ENCODE measurements around the gene LAMC3.
"Not testable (repeated sequence)": the region's sequence is repeated elsewhere in the genome, so short reads cannot be mapped to it uniquely, and the experiment has no call there.

LAMC3 gene

GRCh38 chr9:131027872-131028179 is 18.9 kb downstream of the LAMC3 start:
- no peak for DNase-seq (ENCODE audit: low read depth in 2 of 2, low spot score in 1 of 2)

GRCh38 chr9:131028221-131028884 is 19.4 kb downstream of the LAMC3 start:
- no peak for DNase-seq (ENCODE audit: low read depth in 2 of 2, low spot score in 1 of 2)

GRCh38 chr9:131028931-131029573 is 20.1 kb downstream of the LAMC3 start:
- DNase-seq (ENCODE audit: low read depth in 2 of 2, low spot score in 1 of 2), result no peak

- DNase-seq (ENCODE audit: low read depth in 2 of 2, low spot score in 1 of 2), result no peak
Measured at GRCh38 chr9:131029574-131029952, 20.6 kb downstream of the LAMC3 start.

GRCh38 chr9:131030239-131031004 is 21.4 kb downstream of the LAMC3 start:
- DNase-seq (ENCODE audit: low read depth in 2 of 2, low spot score in 1 of 2), result no peak

GRCh38 chr9:131031005-131031641 is 22.1 kb downstream of the LAMC3 start:
- DNase-seq (ENCODE audit: low read depth in 2 of 2, low spot score in 1 of 2), result no peak

- no peak for DNase-seq (ENCODE audit: low read depth in 2 of 2, low spot score in 1 of 2)
Measured at GRCh38 chr9:131031642-131032005, 22.6 kb downstream of the LAMC3 start.

GRCh38 chr9:131032384-131032783 is 23.4 kb downstream of the LAMC3 start:
- DNase-seq (ENCODE audit: low read depth in 2 of 2, low spot score in 1 of 2), result no peak

- no peak for DNase-seq (ENCODE audit: low read depth in 2 of 2, low spot score in 1 of 2)
Measured at GRCh38 chr9:131033269-131034224, 24.6 kb downstream of the LAMC3 start.

- no peak for DNase-seq (ENCODE audit: low read depth in 2 of 2, low spot score in 1 of 2)
Measured at GRCh38 chr9:131034268-131034667, 25.3 kb downstream of the LAMC3 start.

- not testable (repeated sequence) for DNase-seq (ENCODE audit: low read depth in 2 of 2, low spot score in 1 of 2)
Measured at GRCh38 chr9:131034749-131035148, 25.8 kb downstream of the LAMC3 start.

GRCh38 chr9:131035548-131035947 is 26.6 kb downstream of the LAMC3 start:
- DNase-seq (ENCODE audit: low read depth in 2 of 2, low spot score in 1 of 2), result no peak

GRCh38 chr9:131036071-131036470 is 27.1 kb downstream of the LAMC3 start:
- DNase-seq (ENCODE audit: low read depth in 2 of 2, low spot score in 1 of 2), result no peak

- no peak for DNase-seq (ENCODE audit: low read depth in 2 of 2, low spot score in 1 of 2)
Measured at GRCh38 chr9:131036529-131037334, 27.8 kb downstream of the LAMC3 start.

- DNase-seq (ENCODE audit: low read depth in 2 of 2, low spot score in 1 of 2), result no peak
Measured at GRCh38 chr9:131037335-131038255, 28.6 kb downstream of the LAMC3 start.

- no peak for DNase-seq (ENCODE audit: low read depth in 2 of 2, low spot score in 1 of 2)
Measured at GRCh38 chr9:131038256-131039128, 29.5 kb downstream of the LAMC3 start.

GRCh38 chr9:131039129-131039954 is 30.4 kb downstream of the LAMC3 start:
- DNase-seq (ENCODE audit: low read depth in 2 of 2, low spot score in 1 of 2), result no peak

Measured in stimulated activated CD8-positive, alpha-beta memory T cell treated with anti-CD3 and anti-CD28 coated beads, Interleukin-4, amount 100 ng/mL, for 4 hours (primary cell).